NCI-H1930 (cell line): ENCODE results near the gene SUGT1.
"Not testable (repeated sequence)": the region's sequence is repeated elsewhere in the genome, so short reads cannot be mapped to it uniquely, and the experiment has no call there.

ENCODE experiments used
- DNase-seq, 2 experiments: peaks; one replicate each; lab custom pipeline; 2025; lab: John Stamatoyannopoulos, UW

SUGT1 gene

GRCh38 chr13:52669677-52670076 is 17.0 kb downstream of the SUGT1 start:
- no peak for DNase-seq

- DNase-seq = no peak
Observed at GRCh38 chr13:52670726-52671125, 18.1 kb downstream of the SUGT1 start.

GRCh38 chr13:52673465-52673864 is 20.8 kb downstream of the SUGT1 start:
- DNase-seq = no peak

- no peak for DNase-seq
Observed at GRCh38 chr13:52677823-52678222, 25.2 kb downstream of the SUGT1 start.

- DNase-seq = not testable (repeated sequence)
Observed at GRCh38 chr13:52685806-52686205, 33.2 kb downstream of the SUGT1 start.

GRCh38 chr13:52686376-52686775 is 33.7 kb downstream of the SUGT1 start:
- DNase-seq = no peak

GRCh38 chr13:52695856-52696255 is 43.2 kb downstream of the SUGT1 start:
- DNase-seq = no peak

GRCh38 chr13:52696566-52696965 is 43.9 kb downstream of the SUGT1 start:
- DNase-seq = no peak

GRCh38 chr13:52701728-52702465 is 49.3 kb downstream of the SUGT1 start:
- DNase-seq = no peak

GRCh38 chr13:52703482-52703881 is 50.8 kb downstream of the SUGT1 start:
- DNase-seq = no peak

- DNase-seq = no peak
Observed at GRCh38 chr13:52706081-52706480, 53.4 kb downstream of the SUGT1 start.

GRCh38 chr13:52707375-52707774 is 54.7 kb downstream of the SUGT1 start:
- no peak for DNase-seq

- not testable (repeated sequence) for DNase-seq
Observed at GRCh38 chr13:52708266-52708665, 55.6 kb downstream of the SUGT1 start.

- no peak for DNase-seq
Observed at GRCh38 chr13:52711286-52711685, 58.6 kb downstream of the SUGT1 start.

- no peak for DNase-seq
Observed at GRCh38 chr13:52712385-52712784, 59.7 kb downstream of the SUGT1 start.

GRCh38 chr13:52713894-52714293 is 61.3 kb downstream of the SUGT1 start:
- no peak for DNase-seq

GRCh38 chr13:52720904-52721303 is 68.3 kb downstream of the SUGT1 start:
- not testable (repeated sequence) for DNase-seq

- not testable (repeated sequence) for DNase-seq
Observed at GRCh38 chr13:52721356-52721755, 68.7 kb downstream of the SUGT1 start.

GRCh38 chr13:52723181-52723580 is 70.5 kb downstream of the SUGT1 start:
- DNase-seq = no peak

GRCh38 chr13:52725302-52725701 is 72.7 kb downstream of the SUGT1 start:
- DNase-seq = no peak

- DNase-seq = no peak
Observed at GRCh38 chr13:52726258-52726657, 73.6 kb downstream of the SUGT1 start.

- DNase-seq = no peak
Observed at GRCh38 chr13:52734075-52734623, 81.5 kb downstream of the SUGT1 start.

- DNase-seq = no peak
Observed at GRCh38 chr13:52736891-52737290, 84.3 kb downstream of the SUGT1 start.

GRCh38 chr13:52737451-52737850 is 84.8 kb downstream of the SUGT1 start:
- DNase-seq = no peak
